Measurements from ENCODE around the gene GAK. TPM values are rescaled to one million over a fixed set of nuclear protein-coding genes. Genes with fewer than 3 reads are reported as not detected.

GAK gene
- polyA plus RNA-seq, 1 of the 3 experiments (the other 2 are of a cell fraction) = 35.9 TPM

- H3K27ac ChIP-seq (ENCODE audit: low read depth in 2 of 2, low read length in 1 of 2) = no peak overlapping the region
- CTCF ChIA-PET = no interaction called here
Measured at GRCh38 chr4:896630-897029, 35.5 kb downstream of the GAK start.

More at GRCh38 chr4:896630-897029, 35.5 kb downstream of the GAK start:
- Histone ChIP-seq H3K79me2 (ENCODE audit: insufficient read depth) (no peaks in the 10 kb centered on the region), H3K4me2 (no peak overlapping the region), H3K4me1 (ENCODE audit: control insufficient read depth in 1 of 2, insufficient read depth in 2 of 2, low read depth in 1 of 2, low read length in 1 of 2) (no peaks in the 10 kb centered on the region), H2AFZ (ENCODE audit: low read depth) (no peak overlapping the region), H3K9me3 (no peaks in the 10 kb centered on the region), H3F3A (replicated peaks; ENCODE audit: insufficient read depth) (no peaks in the 10 kb centered on the region), H4K20me1 (ENCODE audit: insufficient read depth) (no peaks in the 10 kb centered on the region), H3K27me3 (ENCODE audit: insufficient read depth) (no peaks in the 10 kb centered on the region), H3K9ac (no peak overlapping the region), H3K9me2 (no peaks in the 10 kb centered on the region), H3K4me3 (ENCODE audit: low read depth in 2 of 2, low read length in 1 of 2) (no peak overlapping the region), H3K36me3 (replicated peaks in 1 of 2; ENCODE audit: control insufficient read depth in 1 of 2, insufficient read depth in 2 of 2, low read length in 1 of 2) (peaks cover 0 to 42% of the 10 kb centered on the region in 2 experiments)
- no peak for DNase-seq
- TF ChIP-seq CTCF (IDR thresholded peaks at IDR 0.05) = no peak
- TF ChIP-seq REST (IDR thresholded peaks at IDR 0.05; ENCODE audit: low read depth, low read length) = no peak
- no peak for TF ChIP-seq IRF3 (IDR thresholded peaks at IDR 0.05; ENCODE audit: low read depth, low read length)
- TF ChIP-seq JUND (IDR thresholded peaks at IDR 0.05) = no peak
- no peak for TF ChIP-seq USF1 (IDR thresholded peaks at IDR 0.05; ENCODE audit: borderline replicate concordance, low read depth)
- no peak for TF ChIP-seq FOXM1 (IDR thresholded peaks at IDR 0.05; ENCODE audit: low read depth)
- no peak for TF ChIP-seq SMC3 (IDR thresholded peaks at IDR 0.05; ENCODE audit: low read depth, low read length)
- TF ChIP-seq EZH2phosphoT487 (IDR thresholded peaks at IDR 0.05; ENCODE audit: borderline replicate concordance, low read depth) = no peak
- no peak for TF ChIP-seq EP300 (IDR thresholded peaks at IDR 0.05; ENCODE audit: borderline replicate concordance in 1 of 2, low read depth in 1 of 2, low read length in 1 of 2)
- TF ChIP-seq RCOR1 (IDR thresholded peaks at IDR 0.05; ENCODE audit: low read length) = no peak
- no peak for TF ChIP-seq TEAD4 (IDR thresholded peaks at IDR 0.05; ENCODE audit: borderline replicate concordance, insufficient read depth)
- TF ChIP-seq YY1 (IDR thresholded peaks at IDR 0.05; ENCODE audit: low read depth) = no peak
- no peak for TF ChIP-seq RXRA (IDR thresholded peaks at IDR 0.05; ENCODE audit: borderline replicate concordance, low read depth)
- TF ChIP-seq ZBTB33 (IDR thresholded peaks at IDR 0.05; ENCODE audit: borderline replicate concordance, low read depth) = no peak
- no peak for TF ChIP-seq TCF12 (IDR thresholded peaks at IDR 0.05)
- TF ChIP-seq POLR2AphosphoS5 (IDR thresholded peaks at IDR 0.05; ENCODE audit: low read depth, low read length) = no peak
- TF ChIP-seq MAX (IDR thresholded peaks at IDR 0.05; ENCODE audit: low read depth) = no peak
- no peak for TF ChIP-seq GABPA (IDR thresholded peaks at IDR 0.05; ENCODE audit: low read depth)
- 98% methylated on average over 16 of the region's 20 CpGs for WGBS (ENCODE audit: low lambda C conversion rate)
- POLR2A ChIA-PET = no interaction called here

Data from SK-N-SH (cell line).